ENCODE data around the gene INTS14.

GRCh38 chr15:65629548-65629947 lies 18.6 kb upstream of the INTS14 start:
- no peak for TF ChIP-seq CTCF (IDR thresholded peaks at IDR 0.05)
- TF ChIP-seq POLR2A (IDR thresholded peaks at IDR 0.05): no peak
